GM23338 (cell line): ENCODE data around the gene CDKN1A. TPM values are rescaled to one million over a fixed set of nuclear protein-coding genes. Genes with fewer than 3 reads are reported as not detected.

Source experiments
- ATAC-seq: fragments of 200-7000 bp; cut with Tn5 transposase; 3 replicates; pipeline ENCODE4 v1.9.1; 2020
- DNase-seq: peaks from one replicate; pipeline ENCODE4 v3.0.0-alpha.2; 2015; ENCODE audit warnings: low spot score
- H2AFZ ChIP-seq: fragments of 200-600 bp; sonication (generic); 2 replicates; pipeline ENCODE4 v1.8.0; 2016; ENCODE audit warnings: antibody characterized with exemption, mild to moderate bottlenecking, moderate library complexity
- H3F3A ChIP-seq: fragments of 200-600 bp; sonication (generic); replicated peaks from 2 replicates; pipeline ENCODE4 v1.8.0; 2017; ENCODE audit warnings: antibody characterized with exemption, mixed run types, low read depth
- H3K27ac ChIP-seq: fragments of 200-600 bp; sonication (generic); 2 replicates; pipeline ENCODE4 v1.6.1; 2016; ENCODE audit warnings: low read depth
- H3K27me3 ChIP-seq: fragments of 200-600 bp; sonication (generic); 2 replicates; pipeline ENCODE4 v1.8.0; 2016; ENCODE audit warnings: mild to moderate bottlenecking, mixed run types, moderate library complexity; ENCODE audit not compliant: insufficient read depth
- H3K36me3 ChIP-seq: fragments of 200-600 bp; sonication (generic); 2 replicates; pipeline ENCODE4 v1.8.0; 2016; ENCODE audit warnings: mild to moderate bottlenecking; ENCODE audit not compliant: insufficient read depth
- H3K4me1 ChIP-seq: fragments of 200-600 bp; sonication (generic); 2 replicates; pipeline ENCODE4 v1.8.0; 2016; ENCODE audit warnings: mild to moderate bottlenecking, moderate library complexity; ENCODE audit not compliant: insufficient read depth
- H3K4me2 ChIP-seq: fragments of 200-600 bp; sonication (generic); 2 replicates; pipeline ENCODE4 v1.7.1; 2017; ENCODE audit warnings: mixed run types
- H3K4me3 ChIP-seq: fragments of 200-600 bp; sonication (generic); 2 replicates; pipeline ENCODE4 v1.6.1; 2016; ENCODE audit warnings: mixed run types
- H3K79me2 ChIP-seq: fragments of 200-600 bp; sonication (generic); replicated peaks from 2 replicates; pipeline ENCODE4 v1.8.0; 2017; ENCODE audit warnings: mild to moderate bottlenecking; ENCODE audit not compliant: insufficient read depth
- H3K9me2 ChIP-seq: fragments of 200-600 bp; sonication (generic); 2 replicates; pipeline ENCODE4 v1.8.0; 2017; ENCODE audit not compliant: insufficient read depth
- H4K20me1 ChIP-seq: fragments of 200-600 bp; sonication (generic); replicated peaks from 2 replicates; pipeline ENCODE4 v1.8.0; 2017; ENCODE audit warnings: mild to moderate bottlenecking; ENCODE audit not compliant: insufficient read depth
- H3K27ac Mint-ChIP-seq: 2 replicates; pipeline ENCODE4 v1.8.0; 2020; ENCODE audit warnings: inconsistent platforms, mild to moderate bottlenecking, moderate library complexity, mixed read lengths
- H3K27me3 Mint-ChIP-seq: 3 replicates; pipeline ENCODE4 v1.8.0; 2022; ENCODE audit warnings: low read depth, mild to moderate bottlenecking, moderate library complexity, mixed read lengths, inconsistent platforms; ENCODE audit not compliant: insufficient read depth, poor library complexity
- H3K36me3 Mint-ChIP-seq: 3 replicates; pipeline ENCODE4 v1.8.0; 2021; ENCODE audit warnings: low read depth, mild to moderate bottlenecking, inconsistent platforms, moderate library complexity, mixed read lengths
- H3K4me1 Mint-ChIP-seq: 3 replicates; pipeline ENCODE4 v1.8.0; 2020; ENCODE audit warnings: mild to moderate bottlenecking, inconsistent platforms, mixed read lengths
- H3K4me3 Mint-ChIP-seq: 3 replicates; pipeline ENCODE4 v1.8.0; 2021; ENCODE audit warnings: moderate library complexity, mild to moderate bottlenecking, inconsistent platforms, mixed read lengths
- H3K9me3 Mint-ChIP-seq: 3 replicates; pipeline ENCODE4 v1.8.0; 2020; ENCODE audit warnings: moderate library complexity, mild to moderate bottlenecking, inconsistent platforms, mixed read lengths
- EZH2 ChIP-seq: fragments of 200-600 bp; sonication (generic); IDR thresholded peaks from one replicate; pipeline ENCODE4 v1.8.0; 2017; ENCODE audit warnings: antibody characterized with exemption, mild to moderate bottlenecking, low read depth; ENCODE audit not compliant: unreplicated experiment
- JUNB ChIP-seq: IDR thresholded peaks from one replicate; pipeline ENCODE4 v1.6.1; 2016; ENCODE audit warnings: antibody characterized with exemption; ENCODE audit not compliant: unreplicated experiment
- NANOG ChIP-seq: IDR thresholded peaks from 2 replicates; pipeline ENCODE4 v1.6.1; 2016; ENCODE audit warnings: antibody characterized with exemption, borderline replicate concordance
- ZNF462 ChIP-seq: fragments of 250-450 bp; sonication (Bioruptor Pico); IDR thresholded peaks from 2 replicates; pipeline ENCODE4 v1.5.0; 2020; ENCODE audit warnings: mild to moderate bottlenecking, moderate library complexity
- polyA plus RNA-seq: library from polyadenylated mRNA; unstranded; fragments of >200 nt; fragmentation: Nextera tagmentation; extraction: Ambion mirVana; gene quantifications from 2 replicates; pipeline ENCODE4 v1.2.1, GENCODE V29; 2016
- small RNA-seq: library from RNA; depleted of rRNA; stranded (forward); fragments of <200 nt; gene quantifications from one replicate; pipeline ENCODE3, GENCODE V24; 2014; ENCODE audit warnings: low replicate concordance
- total RNA-seq: library from RNA; depleted of rRNA; stranded (reverse); fragments of >200 nt; shearing (Covaris generic); gene quantifications from 2 replicates; pipeline ENCODE4 v1.2.3, GENCODE V29; 2014; rRNA removed

The CDKN1A gene
- total and polyA plus RNA-seq, 2 experiments from 2014 or later, result 31.5 to 45.6 TPM

GRCh38 chr6:36734486-36735060 lies 56.1 kb downstream of the CDKN1A start:
- Histone ChIP-seq H3K27me3 (no peaks in the 10 kb centered on the region), H3K4me1 (peaks cover 13% of the 10 kb centered on the region; the same call in 1 of the 2 replicates), H3K9me2 (no peaks in the 10 kb centered on the region), H3K36me3 (no peaks in the 10 kb centered on the region), H3F3A (no peaks in the 10 kb centered on the region; the same call in 1 of the 2 replicates), H3K4me3 (no peak overlapping the region), H2AFZ (no peak overlapping the region; the same call in 1 of the 2 replicates), H3K4me2 (peak overlapping the region; percentile 53; the same call in 1 of the 2 replicates), H3K27ac (no peak overlapping the region), H4K20me1 (no peaks in the 10 kb centered on the region), H3K79me2 (no peaks in the 10 kb centered on the region)
- Mint-ChIP-seq H3K4me1 (peaks cover 18% of the 10 kb centered on the region), H3K27me3 (peaks cover 11% of the 10 kb centered on the region), H3K9me3 (no peaks in the 10 kb centered on the region), H3K27ac (no peak overlapping the region), H3K4me3 (no peak overlapping the region), H3K36me3 (no peaks in the 10 kb centered on the region)
- no peak for TF ChIP-seq JUNB
- TF ChIP-seq ZNF462 (CRISPR knock-in tag), result no peak
- no peak for DNase-seq
- no peak for ATAC-seq

GRCh38 chr6:36735110-36736071 lies 56.9 kb downstream of the CDKN1A start:
- H4K20me1 ChIP-seq, result no peaks in the 10 kb centered on the region
- H3K9me2 ChIP-seq, result no peaks in the 10 kb centered on the region
- peaks cover 11% of the 10 kb centered on the region for H3K27me3 Mint-ChIP-seq
- H3K4me1 Mint-ChIP-seq, result peaks cover 18% of the 10 kb centered on the region
- H3K4me3 Mint-ChIP-seq, result no peak overlapping the region
- no peak overlapping the region for H3K27ac Mint-ChIP-seq
- peaks cover 13% of the 10 kb centered on the region; the same call in 1 of the 2 replicates for H3K4me1 ChIP-seq
- H3K27me3 ChIP-seq, result no peaks in the 10 kb centered on the region
- H2AFZ ChIP-seq, result peak overlapping the region; percentile 90
- no peaks in the 10 kb centered on the region; the same call in 1 of the 2 replicates for H3F3A ChIP-seq
- no peaks in the 10 kb centered on the region for H3K9me3 Mint-ChIP-seq
- peak; percentile 35 for ATAC-seq
- no peak overlapping the region for H3K27ac ChIP-seq
- peak; percentile 52 for DNase-seq
- H3K36me3 Mint-ChIP-seq, result no peaks in the 10 kb centered on the region
- TF ChIP-seq EZH2 (no peak), NANOG (no peak)
- H3K36me3 ChIP-seq, result no peaks in the 10 kb centered on the region
- H3K79me2 ChIP-seq, result no peaks in the 10 kb centered on the region
- H3K4me2 ChIP-seq, result peak overlapping the region; percentile 53
- H3K4me3 ChIP-seq, result no peak overlapping the region

Small RNA genes lying within 50 kb of the gene (small RNA-seq; reads per million reads assigned to genes)
- gene RF00019 (not detected), gene RNU1-88P (0.22 reads per million)

Other genes with a start within 250 kb of the CDKN1A start
- 0.14 TPM in 1 of 2 replicates, not detected in the other for gene PXT1, start 235.9 kb upstream of the CDKN1A start, total RNA-seq
- not detected in 2 replicates for gene PXT1, start 235.9 kb upstream of the CDKN1A start, polyA plus RNA-seq
- 25.0 and 35.1 TPM in 2 replicates for gene KCTD20, start 235.7 kb upstream of the CDKN1A start, total RNA-seq
- 7.1 and 7.4 TPM in 2 replicates for gene KCTD20, start 235.7 kb upstream of the CDKN1A start, polyA plus RNA-seq
- gene STK38, start 131.2 kb upstream of the CDKN1A start, total RNA-seq, result 15.2 and 17.4 TPM in 2 replicates
- gene STK38, start 131.2 kb upstream of the CDKN1A start, polyA plus RNA-seq, result 9.0 and 10.8 TPM in 2 replicates
- 254 and 436 TPM in 2 replicates for gene SRSF3, start 84.4 kb upstream of the CDKN1A start, total RNA-seq
- gene SRSF3, start 84.4 kb upstream of the CDKN1A start, polyA plus RNA-seq, result 585 and 655 TPM in 2 replicates
- not detected in 2 replicates for gene RAB44, start 19.1 kb downstream of the CDKN1A start, total RNA-seq
- gene RAB44, start 19.1 kb downstream of the CDKN1A start, polyA plus RNA-seq, result not detected in 2 replicates
- gene CPNE5, start 160.7 kb downstream of the CDKN1A start, total RNA-seq, result 0.12 and 0.14 TPM in 2 replicates
- gene CPNE5, start 160.7 kb downstream of the CDKN1A start, polyA plus RNA-seq, result 0.37 and 0.42 TPM in 2 replicates
- 79.4 and 82.9 TPM in 2 replicates for gene PPIL1, start 196.1 kb downstream of the CDKN1A start, total RNA-seq
- 53.1 and 57.3 TPM in 2 replicates for gene PPIL1, start 196.1 kb downstream of the CDKN1A start, polyA plus RNA-seq
- gene C6orf89, start 207.2 kb downstream of the CDKN1A start, total RNA-seq, result 7.9 and 8.7 TPM in 2 replicates
- gene C6orf89, start 207.2 kb downstream of the CDKN1A start, polyA plus RNA-seq, result 3.6 and 3.7 TPM in 2 replicates